ENCODE measurements around the gene TRAFD1. TPM values are rescaled to one million over a fixed set of nuclear protein-coding genes. Genes with fewer than 3 reads are reported as not detected.

TRAFD1 gene
- total RNA-seq, 1 donor from 2014 or later, result 9.3 TPM

- Histone ChIP-seq H3K4me3 (no peak overlapping the region), H3K4me1 (no peaks in the 10 kb centered on the region), H3K27me3 (no peaks in the 10 kb centered on the region), H3K27ac (no peak overlapping the region), H3K36me3 (peaks cover 63 to 87% of the 10 kb centered on the region in 2 donors), H3K9me3 (no peaks in the 10 kb centered on the region)
- intact Hi-C loops (cut with DNase I), result no loop called here
- TF ChIP-seq, protein P1, sequence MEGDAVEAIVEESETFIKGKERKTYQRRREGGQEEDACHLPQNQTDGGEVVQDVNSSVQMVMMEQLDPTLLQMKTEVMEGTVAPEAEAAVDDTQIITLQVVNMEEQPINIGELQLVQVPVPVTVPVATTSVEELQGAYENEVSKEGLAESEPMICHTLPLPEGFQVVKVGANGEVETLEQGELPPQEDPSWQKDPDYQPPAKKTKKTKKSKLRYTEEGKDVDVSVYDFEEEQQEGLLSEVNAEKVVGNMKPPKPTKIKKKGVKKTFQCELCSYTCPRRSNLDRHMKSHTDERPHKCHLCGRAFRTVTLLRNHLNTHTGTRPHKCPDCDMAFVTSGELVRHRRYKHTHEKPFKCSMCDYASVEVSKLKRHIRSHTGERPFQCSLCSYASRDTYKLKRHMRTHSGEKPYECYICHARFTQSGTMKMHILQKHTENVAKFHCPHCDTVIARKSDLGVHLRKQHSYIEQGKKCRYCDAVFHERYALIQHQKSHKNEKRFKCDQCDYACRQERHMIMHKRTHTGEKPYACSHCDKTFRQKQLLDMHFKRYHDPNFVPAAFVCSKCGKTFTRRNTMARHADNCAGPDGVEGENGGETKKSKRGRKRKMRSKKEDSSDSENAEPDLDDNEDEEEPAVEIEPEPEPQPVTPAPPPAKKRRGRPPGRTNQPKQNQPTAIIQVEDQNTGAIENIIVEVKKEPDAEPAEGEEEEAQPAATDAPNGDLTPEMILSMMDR (IDR thresholded peaks at IDR 0.05), result no peak
- DNase-seq (ENCODE audit: low spot score in 2 of 2), result peak in 1 of 2 donors; percentile 34
Measured at GRCh38 chr12:112179341-112179740, 54.0 kb downstream of the TRAFD1 start.

GRCh38 chr12:112179916-112180315 is 54.6 kb downstream of the TRAFD1 start:
- no peaks in the 10 kb centered on the region for H3K9me3 ChIP-seq
- no peaks in the 10 kb centered on the region for H3K27me3 ChIP-seq
- intact Hi-C loops (cut with DNase I), result no loop called here
- H3K4me1 ChIP-seq, result no peaks in the 10 kb centered on the region
- peaks cover 64 to 87% of the 10 kb centered on the region in 2 donors for H3K36me3 ChIP-seq
- DNase-seq (ENCODE audit: low spot score in 2 of 2), result no peak
- TF ChIP-seq, protein P1 (IDR thresholded peaks at IDR 0.05), result no peak
- H3K27ac ChIP-seq, result no peak overlapping the region
- no peak overlapping the region for H3K4me3 ChIP-seq

DNA sequence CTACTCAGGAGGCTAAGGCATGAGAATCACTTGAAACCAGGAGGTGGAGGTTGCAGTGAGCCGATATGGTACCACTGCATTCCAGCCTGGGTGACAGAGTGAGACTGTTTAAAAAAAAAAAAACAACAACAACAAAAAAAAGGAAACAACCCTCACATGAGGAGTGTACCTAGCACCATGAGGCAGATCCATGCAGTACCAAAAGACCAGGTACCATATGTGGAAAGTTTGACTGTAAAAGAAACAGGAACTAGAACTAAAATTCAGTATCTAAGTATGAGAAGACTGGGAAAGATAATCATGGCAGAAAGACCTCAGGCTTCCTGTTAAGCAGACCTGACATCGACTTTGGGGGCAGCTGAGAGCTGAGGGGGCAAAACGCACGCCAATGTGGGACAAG is 55.1 kb downstream of the TRAFD1 start:
- intact Hi-C loops (cut with DNase I), result no loop called here
- no peaks in the 10 kb centered on the region for H3K27me3 ChIP-seq
- peaks cover 63 to 87% of the 10 kb centered on the region in 2 donors for H3K36me3 ChIP-seq
- H3K9me3 ChIP-seq, result no peaks in the 10 kb centered on the region
- no peak overlapping the region for H3K27ac ChIP-seq
- no peaks in the 10 kb centered on the region for H3K4me1 ChIP-seq
- peak in 1 of 2 donors; percentile 34 for DNase-seq (ENCODE audit: low spot score in 2 of 2)
- H3K4me3 ChIP-seq, result no peak overlapping the region
- TF ChIP-seq, protein P1 (IDR thresholded peaks at IDR 0.05), result no peak

- Histone ChIP-seq H3K4me1 (no peaks in the 10 kb centered on the region), H3K27me3 (no peaks in the 10 kb centered on the region), H3K4me3 (no peak overlapping the region), H3K9me3 (no peaks in the 10 kb centered on the region), H3K36me3 (peaks cover 60 to 69% of the 10 kb centered on the region in 2 donors), H3K27ac (no peak overlapping the region)
- intact Hi-C loops (cut with DNase I), result no loop called here
- DNase-seq (ENCODE audit: low spot score in 2 of 2), result no peak
- TF ChIP-seq, protein P1 (IDR thresholded peaks at IDR 0.05), result no peak
Measured at GRCh38 chr12:112182499-112182898, 57.1 kb downstream of the TRAFD1 start.

DNA sequence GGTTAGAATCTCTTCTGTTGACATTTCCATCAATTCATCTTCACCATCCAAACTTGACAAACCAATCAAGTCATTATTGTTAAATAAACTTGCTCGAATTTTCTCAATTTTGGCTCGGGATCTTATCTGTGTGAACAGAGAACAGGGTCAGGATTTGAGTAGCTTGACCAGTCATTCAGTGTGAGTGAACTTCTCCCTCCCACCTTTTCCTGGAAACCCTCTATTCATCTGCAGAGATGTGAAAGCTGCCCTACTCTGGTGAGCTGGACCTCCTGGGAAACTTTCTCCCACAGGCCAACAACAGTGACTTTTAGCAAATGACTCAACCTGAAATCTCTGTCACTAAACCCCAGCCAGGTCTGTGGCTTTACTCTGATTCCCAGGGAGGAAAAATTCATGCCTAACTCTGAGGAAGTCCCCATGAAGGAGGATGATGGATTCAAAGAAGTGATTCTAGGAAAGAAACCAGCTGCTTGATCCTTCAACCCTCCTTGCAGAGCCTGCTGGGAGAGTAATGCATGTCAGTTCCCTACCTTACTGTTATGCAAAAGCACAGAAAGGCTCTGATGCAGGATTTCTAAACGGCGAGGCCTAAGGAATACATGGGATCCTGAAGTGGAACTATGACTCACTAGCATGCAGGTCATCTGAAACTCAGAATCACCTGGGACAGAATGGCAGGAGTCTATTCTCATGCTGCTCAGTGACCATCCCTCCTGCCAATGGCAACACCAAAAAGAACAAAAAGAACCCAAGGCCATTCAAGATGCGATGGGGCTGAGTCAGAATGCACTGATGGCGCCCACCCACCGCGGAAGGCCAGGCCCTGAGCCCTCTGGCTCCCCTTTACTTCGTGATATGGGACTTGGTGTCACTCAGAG is 58.0 kb downstream of the TRAFD1 start:
- Histone ChIP-seq H3K36me3 (peaks cover 57 to 60% of the 10 kb centered on the region in 2 donors), H3K27me3 (no peaks in the 10 kb centered on the region), H3K27ac (peak overlapping the region in 1 of 2 donors; percentile 21), H3K4me3 (no peak overlapping the region), H3K4me1 (no peaks in the 10 kb centered on the region), H3K9me3 (no peaks in the 10 kb centered on the region)
- intact Hi-C loops (cut with DNase I), result no loop called here
- DNase-seq (ENCODE audit: low spot score in 2 of 2), result no peak
- TF ChIP-seq, protein P1 (IDR thresholded peaks at IDR 0.05), result no peak
